ENCODE measurements around the gene UNC45A.
A peak's percentile ranks its signal among the peaks of the same experiment; 100 is the strongest.
"Not testable (repeated sequence)": the region's sequence is repeated elsewhere in the genome, so short reads cannot be mapped to it uniquely, and the experiment has no call there.

UNC45A gene

DNA sequence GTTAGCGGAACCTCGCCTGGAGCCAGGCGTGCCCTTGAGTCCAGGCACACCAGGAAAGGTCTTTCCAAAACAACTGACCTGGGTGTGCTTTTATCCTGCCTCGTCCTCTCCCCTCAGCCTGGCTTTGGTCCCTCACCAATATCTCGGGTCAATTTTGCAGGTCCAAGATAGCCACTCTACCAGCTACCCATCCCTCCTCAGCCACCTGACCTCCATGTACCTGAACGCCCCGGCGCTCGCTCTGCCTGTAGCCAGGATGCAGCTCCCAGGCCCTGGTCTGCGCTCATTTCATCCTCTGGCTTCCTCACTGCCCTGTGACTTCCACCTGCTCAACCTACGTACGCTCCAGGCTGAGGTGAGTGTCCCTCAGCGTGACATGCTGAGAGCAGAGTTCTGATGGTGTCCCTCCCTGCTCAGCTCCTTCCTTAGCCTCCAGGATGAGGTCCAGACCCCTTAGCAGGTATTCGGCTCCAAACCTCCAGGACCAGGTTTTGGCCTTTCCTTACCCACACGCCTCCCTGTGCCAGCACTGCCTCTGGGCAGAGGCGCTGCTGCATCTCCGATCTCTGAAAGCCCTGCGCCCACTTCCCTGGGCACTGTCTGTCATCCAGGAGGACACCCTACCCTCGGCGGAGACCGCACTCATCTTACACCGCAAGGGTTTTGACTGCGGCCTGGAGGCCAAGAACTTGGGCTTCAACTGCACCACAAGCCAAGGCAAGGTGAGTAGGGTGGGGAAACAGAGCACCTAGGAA lies 16.9 kb upstream of the UNC45A start:
- DNase-seq (ENCODE audit: low read depth in 2 of 2): no peak

DNA sequence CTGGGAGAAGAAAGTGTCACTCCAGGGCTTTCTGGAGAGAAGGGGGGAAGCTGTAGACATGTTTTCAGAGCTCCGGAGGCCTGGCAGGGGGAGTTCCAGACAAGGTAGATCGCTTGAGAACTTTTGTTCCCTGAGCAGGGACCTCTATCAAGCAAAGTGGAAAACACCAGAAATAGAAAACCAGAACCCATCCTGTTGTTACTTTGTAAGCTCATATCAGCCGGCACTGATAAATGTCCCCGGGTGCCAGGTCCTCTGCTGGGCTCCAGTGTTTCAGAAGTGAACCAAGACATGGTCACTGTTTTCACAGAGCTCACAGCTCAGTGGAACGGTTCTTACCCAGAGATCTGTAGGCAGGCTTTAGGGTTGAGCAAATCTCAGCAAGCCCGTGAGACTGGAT lies 16.2 kb upstream of the UNC45A start:
- DNase-seq (ENCODE audit: low read depth in 2 of 2): no peak

DNA sequence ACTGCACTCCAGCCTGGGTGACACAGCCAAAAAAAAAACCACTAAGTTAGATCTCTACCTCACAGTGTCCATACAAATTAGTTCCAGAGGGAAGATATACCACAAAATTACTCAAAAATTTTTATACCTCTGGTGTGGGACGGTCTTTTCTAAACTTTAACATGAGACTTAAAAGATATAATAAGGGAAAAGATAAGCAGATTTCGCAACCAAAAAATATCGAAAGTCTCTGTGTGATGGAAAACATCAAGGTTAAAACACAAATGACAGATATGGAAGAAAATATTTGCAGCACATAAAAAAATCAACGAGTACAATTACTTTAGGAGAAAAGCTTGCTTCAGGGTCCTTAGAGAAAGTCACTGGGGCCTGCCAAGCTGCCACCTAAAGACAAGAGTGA lies 13.2 kb upstream of the UNC45A start:
- no peak for DNase-seq (ENCODE audit: low read depth in 2 of 2)

DNA sequence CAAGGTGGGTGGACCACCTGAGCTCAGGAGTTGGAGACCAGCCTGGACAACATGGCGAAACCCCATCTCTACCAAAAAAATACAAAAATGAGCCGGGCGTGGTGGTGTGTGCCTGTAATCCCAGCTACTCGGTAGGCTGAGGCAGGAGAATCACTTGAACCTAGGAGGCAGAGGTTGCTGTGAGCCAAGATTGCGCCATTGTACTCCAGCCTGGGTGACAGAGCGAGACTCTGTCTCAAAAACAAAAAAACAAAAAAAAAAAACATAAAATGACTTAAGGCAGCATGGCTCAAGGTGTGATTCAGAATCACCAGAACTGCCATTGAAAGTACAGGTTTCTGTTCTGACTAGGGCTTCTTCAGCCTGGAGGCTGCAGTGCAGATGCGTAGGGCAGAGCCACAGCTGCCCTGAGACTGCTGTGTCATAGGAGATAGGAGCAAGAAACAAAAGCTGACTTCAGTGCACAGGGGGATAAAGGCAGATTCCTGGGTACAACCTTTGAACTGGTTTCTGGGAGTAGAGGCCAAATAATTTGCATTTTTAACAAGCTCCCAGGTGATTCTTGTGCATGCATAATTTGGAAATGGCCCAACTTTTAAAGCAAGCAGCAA lies 12.3 kb upstream of the UNC45A start:
- DNase-seq (ENCODE audit: low read depth in 2 of 2): not testable (repeated sequence)

DNA sequence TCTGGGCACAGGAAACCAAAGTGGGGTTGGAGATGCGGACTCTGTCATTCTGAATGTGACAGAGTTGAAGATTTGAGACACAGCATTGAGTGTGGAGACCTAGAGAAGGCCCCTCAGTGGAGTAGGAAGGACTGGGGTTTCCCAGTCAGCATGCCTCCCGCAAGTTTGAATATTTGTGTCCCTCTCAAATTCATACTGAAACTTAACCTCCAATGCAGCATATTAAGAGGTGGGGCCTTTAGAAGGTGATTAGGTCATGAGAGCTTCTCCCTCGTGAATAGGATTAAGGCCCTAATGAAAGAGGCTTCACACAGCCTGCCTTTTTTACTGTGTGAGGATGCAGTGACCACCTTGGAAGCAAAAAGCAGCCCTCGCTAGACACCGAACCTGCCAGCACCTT lies 10.7 kb upstream of the UNC45A start:
- no peak for DNase-seq (ENCODE audit: low read depth in 2 of 2)

DNA sequence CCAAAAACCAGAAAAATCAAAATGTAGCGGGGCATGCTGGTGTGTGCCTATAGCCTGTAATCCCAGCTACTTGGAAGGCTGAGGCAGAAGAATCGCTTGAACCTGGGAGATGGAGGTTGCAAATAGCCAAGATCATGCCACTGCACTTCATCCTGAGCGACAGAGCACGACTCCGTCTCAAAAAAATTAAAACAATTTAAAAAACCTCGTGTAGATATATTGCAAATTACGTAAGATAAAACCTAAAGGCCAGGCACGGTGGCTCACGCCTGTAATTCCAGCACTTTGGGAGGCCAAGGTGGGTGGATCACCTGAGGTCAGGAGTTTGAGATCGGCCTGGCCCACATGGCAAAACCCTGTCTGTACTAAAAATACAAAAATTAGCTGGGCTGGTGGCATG lies 8.3 kb upstream of the UNC45A start:
- not testable (repeated sequence) for DNase-seq (ENCODE audit: low read depth in 2 of 2)

DNA sequence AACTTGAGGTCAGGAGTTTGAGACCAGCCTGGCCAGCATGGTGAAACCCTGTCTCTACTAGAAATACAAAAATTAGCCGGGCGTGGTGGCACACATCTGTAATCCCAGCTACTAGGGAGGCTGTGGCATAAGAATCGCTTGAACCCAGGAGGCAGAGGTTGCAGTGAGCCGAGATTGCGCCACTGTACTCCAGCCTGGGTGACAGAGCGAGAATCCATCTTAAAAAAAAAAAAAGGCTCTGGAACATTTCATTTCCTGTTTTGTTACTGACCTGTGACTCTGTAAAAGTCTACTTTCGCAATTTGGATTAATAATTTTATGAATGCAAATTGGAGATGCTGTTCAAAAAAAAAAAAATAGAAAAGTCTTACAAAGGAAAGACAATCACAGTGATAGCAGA lies 7.0 kb upstream of the UNC45A start:
- DNase-seq (ENCODE audit: low read depth in 2 of 2): not testable (repeated sequence)

DNA sequence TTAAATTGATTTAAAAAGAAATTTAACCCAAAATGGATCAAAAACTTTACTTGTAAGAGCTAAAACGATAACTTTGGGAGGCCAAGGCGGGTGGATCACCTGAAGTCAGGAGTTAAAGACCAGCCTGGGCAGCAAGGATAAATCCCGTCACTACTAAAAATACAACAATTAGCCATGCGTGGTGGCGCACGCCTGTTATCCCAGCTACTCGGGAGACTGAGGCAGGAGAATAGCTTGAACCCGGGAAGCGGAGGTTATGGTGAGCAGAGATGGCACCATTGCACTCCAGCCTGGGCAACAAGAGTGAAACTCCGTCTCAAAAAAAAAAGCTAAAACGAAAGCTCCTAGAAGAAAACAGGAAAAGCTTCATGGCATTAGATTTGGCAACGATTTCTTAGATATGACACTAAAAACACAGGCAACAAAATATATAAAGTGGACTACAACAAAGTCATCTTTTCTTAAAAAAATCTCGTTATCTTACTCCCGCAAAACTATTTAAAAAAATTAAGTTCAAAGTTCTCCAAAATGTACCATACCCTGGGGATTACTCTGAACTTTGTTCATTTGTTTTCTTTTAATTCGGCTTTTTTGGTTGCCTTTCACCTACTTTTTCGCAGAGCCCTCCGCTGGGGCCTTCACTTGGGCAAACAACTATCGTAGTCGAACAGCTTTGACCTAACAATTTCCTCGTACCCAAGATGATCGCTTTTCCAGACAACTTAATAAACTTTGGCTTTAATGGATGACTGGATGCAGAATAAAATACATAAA lies 5.7 kb upstream of the UNC45A start:
- DNase-seq (ENCODE audit: low read depth in 2 of 2): no peak

DNA sequence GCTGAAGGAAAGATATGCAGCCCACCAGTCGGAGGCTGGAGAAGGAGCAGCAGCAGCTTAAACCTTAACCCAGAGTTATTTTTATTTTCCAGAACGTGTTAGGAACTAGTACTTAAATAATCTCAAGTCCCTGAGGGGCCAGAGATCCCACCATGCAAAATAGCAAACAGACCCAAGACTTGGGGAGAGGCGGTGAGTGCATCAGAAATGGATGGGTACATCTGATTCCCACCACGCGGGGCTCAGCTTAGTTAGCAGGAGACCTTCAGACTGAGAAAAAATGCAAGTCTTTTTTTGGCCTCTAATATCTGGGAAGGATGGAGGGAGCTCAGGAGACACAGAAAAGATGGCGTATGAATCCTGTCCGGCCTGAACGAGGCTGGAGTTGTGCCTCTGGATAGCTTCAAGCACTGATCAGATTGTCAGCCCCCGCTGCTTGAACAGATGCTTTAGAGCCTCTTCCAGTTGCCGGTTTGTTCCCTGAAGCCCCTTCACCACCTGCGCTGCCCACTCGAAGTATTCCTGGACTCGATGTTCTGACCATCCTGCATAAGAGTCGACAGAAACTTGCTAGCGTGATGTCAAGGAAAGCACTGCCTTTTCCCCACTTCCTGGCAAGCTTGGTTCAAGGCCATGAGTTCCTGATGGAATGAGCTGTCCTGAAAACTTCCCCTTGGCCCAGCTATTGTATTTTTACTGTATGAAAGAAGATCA lies 4.1 kb upstream of the UNC45A start:
- no peak for DNase-seq (ENCODE audit: low read depth in 2 of 2)

DNA sequence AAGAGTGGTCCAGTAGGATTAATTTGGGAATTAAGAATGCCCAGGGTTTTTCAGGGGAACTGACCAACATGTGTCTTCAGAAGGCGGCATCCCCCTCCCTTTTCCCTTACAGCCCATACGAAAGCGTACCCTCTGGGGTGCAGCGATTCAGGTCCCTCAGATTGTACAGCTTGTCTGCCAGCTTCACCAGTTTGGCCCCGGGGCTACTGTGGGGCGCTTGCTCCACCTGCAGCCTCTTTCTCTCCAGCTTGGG lies 3.6 kb upstream of the UNC45A start:
- DNase-seq (ENCODE audit: low read depth in 2 of 2): no peak

DNA sequence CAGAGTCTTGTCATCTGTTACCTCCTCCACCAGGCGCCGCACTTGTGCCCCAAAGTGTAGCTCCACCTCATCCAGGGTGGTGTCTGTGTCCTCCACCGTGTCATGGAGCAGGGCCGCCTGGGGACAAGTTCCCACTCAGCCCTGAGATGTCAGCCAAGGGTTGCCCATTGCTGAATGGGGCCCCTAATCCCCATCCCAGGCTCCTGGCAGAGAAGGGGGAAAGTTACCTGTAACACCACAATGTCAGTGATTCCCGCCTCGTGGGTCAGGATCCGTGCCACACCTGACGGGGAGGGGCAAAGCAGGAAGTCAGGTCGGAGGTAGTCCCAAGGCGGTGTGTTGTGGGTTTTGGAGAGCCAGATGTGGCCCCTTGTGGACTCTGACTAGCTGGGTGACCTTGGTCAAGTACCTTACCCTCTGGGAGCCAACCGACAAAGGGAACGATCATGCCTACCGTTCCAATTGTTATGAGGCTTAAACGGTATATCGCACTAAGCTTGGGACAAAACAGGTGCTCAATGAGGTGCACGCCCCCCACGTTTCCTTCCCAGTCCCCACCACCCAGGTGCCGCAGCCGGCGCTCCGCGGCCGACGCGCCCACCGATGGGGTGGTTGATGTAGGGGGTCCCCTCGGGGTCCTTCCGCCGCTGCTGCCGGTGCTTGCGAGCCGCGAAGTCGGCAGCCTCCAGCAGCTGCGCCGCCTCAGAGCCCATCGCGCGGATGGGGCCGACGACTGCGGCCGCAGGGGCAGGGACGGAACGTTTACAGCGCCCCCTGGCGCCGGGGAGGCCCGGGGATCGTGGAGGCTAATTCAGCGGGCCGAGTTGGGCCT lies 3.0 kb upstream of the UNC45A start, which contains the start of gene HDDC3:
HDDC3 (minus strand) TSS at position 722 of the 832 bp plus-strand sequence; CDS start at position 713, 9 bp downstream.
- DNase-seq (ENCODE audit: low read depth in 2 of 2): peak; percentile 90 to 94

DNA sequence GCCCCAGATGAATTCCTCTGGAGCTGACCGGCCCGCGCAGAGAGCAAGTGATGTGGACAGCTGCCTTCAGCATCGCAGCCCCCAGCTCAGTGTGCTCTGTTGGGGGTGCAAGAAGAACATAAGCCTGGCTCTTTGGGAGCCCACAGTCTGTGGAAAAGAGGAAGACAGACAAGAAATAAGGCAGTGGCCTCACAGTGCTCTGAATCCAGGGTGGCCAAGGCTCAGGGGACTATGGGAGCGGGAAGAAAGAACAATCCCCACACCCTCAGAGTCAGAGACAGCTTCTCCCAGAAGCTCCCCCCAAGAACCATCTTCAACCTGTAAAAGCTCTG lies 2.5 kb upstream of the UNC45A start:
- DNase-seq (ENCODE audit: low read depth in 2 of 2): no peak

DNA sequence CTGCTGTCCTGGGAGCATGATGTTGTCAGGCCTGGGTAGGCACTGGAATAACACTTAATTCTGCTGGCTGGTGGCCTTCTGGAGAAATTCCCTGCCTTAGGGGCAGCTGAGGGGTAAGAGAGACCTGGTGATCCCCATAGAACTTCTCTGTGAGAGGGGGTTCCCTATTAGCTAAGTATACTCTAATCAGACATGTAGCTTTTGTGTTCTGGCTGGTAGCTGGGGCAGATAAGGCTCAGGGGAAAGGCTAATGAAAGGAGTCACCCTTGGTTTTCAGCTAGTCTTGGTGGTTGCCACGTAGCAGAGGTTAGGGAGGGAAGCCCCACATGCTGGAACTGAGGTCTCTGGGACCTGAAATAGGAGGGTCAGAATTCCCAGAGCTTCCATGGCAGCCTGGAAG lies 1.8 kb upstream of the UNC45A start:
- no peak for DNase-seq (ENCODE audit: low read depth in 2 of 2)

DNA sequence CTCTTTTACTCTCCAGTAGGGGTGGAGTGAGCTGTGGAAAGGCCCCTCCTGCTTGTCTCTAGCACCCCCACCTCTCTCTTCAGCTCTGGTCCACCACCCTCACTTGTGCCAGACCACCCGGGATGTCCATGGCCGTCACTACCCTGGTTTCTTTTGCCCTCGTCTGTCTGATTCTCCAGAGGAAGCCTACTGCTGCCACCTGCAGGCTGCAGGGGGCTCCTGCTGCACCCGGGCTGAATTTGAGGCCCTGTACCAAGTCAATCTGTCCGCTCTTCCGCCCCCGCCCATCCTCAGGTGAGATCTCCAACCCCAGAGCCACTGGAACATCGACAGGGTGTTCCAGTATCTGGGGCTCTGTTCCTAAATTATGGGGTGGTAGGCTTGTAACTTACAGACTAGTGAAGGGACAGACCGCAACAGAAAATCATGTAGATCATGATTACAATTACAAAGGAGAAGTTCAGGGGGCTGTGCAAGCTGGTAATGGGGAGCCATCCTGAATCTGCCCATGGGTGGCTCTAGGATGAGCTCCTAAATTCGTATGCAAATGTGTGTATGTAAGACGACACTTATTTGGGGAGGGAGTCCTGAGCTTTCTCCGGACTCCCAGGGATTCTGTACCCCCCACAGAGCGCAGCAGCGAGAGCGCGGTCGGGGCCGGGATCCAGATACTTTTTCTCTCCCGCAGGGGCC lies 683 bp upstream of the UNC45A start:
- DNase-seq (ENCODE audit: low read depth in 2 of 2): peak; percentile 84

DNA sequence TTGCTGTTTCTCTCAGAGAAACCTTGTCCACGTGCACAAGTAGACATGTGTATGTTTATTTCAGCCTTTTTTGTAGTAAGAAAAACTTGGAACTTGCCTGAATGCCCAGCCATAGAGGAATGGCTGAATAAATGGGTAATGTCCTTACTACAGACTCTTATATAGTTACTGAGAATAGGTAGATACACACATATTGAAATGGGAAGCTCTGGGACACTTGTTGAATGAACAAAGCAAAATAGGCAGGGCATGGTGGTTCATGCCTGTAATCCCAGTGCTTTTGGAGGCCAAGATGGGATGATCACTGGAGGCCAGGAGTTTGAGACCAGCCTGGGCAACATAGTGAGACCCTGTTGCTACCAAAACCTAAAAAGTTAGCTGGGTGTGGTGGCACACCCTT lies 1.7 kb downstream of the UNC45A start:
- DNase-seq (ENCODE audit: low read depth in 2 of 2): no peak

DNA sequence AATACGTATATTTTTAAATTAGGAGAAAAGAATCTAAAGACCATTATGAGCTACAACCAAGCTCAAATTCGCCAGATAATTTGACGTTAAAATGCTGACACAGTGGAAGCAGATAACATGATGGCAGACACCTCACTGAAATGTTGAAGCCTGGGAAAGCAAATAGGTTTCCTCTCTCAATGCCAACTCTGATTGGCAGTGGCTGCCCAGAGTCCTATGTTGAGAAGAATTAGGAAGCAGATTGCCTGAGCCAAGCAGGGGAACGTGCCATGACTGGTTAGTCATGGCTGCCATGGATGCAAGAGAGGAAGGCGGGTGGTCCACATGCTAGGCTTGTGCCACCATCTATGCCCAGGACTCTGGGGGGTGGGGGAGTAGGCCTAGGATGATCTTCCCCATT lies 3.2 kb downstream of the UNC45A start:
- no peak for DNase-seq (ENCODE audit: low read depth in 2 of 2)

DNA sequence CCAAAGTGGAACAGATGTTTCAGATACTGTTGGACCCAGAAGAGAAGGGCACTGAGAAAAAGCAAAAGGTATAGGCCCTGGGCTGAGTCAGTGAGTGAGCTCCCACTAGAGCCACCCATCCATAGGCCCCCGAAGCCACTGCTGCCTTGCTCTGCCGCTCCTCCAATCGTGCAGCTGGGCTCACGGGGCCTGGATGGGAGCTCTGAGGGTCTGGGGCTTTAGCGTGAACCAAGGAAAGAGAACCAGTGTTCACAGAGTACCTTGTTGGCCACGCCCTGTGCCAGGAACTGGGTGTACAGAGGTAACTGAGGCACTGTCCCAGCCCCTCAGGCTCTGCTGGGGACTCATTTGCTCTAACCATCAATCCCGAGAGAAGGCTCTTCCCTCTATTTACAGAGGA lies 4.7 kb downstream of the UNC45A start:
- DNase-seq (ENCODE audit: low read depth in 2 of 2): no peak

DNA sequence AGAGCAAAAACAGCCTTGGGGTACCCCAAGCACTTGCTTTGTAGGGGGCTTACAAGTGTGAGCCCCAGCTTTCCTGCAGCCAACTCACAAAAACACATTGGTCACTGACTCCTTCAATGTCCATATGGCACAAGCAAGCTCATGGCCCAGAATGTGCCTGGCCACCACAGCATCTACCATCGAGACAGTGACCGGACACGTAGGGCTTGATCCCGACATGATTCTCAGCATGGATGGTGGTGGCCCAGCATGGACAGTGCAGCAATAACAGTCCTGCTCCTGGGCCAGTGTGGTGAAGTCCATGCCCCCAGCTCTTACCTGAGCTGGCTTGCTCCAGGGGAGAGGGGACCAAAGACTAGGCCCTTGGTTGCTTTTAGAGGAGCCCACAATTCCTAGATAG lies 6.0 kb downstream of the UNC45A start:
- DNase-seq (ENCODE audit: low read depth in 2 of 2): no peak

DNA sequence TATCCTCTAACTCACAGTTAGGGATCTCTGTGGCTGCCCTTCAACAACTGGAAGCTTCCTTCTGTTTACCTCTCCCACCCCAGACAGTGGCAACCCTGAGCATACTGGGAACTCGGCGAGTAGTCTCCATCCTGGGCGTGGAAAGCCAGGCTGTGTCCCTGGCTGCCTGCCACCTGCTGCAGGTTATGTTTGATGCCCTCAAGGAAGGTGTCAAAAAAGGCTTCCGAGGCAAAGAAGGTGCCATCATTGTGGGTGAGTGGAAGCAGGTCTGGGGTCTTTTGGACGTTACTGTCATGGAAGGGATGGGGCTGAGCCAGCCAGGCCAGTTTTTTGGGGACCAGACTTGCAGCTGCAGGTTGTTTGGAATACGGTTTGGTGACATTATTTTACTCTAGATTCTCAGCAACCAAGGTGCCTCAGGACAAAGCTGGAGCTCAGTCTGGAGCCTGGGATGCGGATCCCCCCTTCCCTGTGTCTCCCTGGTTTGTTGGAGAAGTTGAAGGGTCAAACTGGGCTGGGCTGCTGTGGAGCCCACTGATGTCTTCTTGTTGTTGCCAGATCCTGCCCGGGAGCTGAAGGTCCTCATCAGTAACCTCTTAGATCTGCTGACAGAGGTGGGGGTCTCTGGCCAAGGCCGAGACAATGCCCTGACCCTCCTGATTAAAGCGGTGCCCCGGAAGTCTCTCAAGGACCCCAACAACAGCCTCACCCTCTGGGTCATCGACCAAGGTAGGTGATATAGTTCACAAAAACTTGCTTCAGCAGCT lies 7.5 kb downstream of the UNC45A start:
- no peak for DNase-seq (ENCODE audit: low read depth in 2 of 2)

DNA sequence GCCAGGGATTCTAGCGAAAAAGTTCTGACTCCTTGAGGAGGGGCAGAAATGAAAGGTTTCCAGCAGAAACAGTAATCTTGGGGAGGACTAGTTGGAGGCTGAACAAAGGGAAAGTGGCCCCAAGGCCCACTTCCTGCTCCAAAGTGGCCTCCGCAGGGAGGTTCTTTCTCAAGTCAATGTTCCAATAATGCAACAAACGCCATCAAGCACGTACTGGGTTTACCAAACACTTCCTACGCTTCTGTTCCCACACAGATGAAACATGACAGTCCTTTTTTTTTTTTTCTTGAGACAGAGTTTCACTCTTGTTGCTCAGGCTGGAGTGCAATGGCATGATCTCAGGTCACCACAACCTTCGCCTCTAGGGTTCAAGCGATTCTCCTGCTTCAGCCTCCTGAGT lies 10.0 kb downstream of the UNC45A start:
- DNase-seq (ENCODE audit: low read depth in 2 of 2): no peak

Data from stimulated activated CD4-positive, alpha-beta T cell treated with anti-CD3 and anti-CD28 coated beads, Interleukin-4, amount 100 ng/mL, for 48 hours (primary cell).